Measurements from ENCODE around the gene STAB2. TPM values are rescaled to one million over a fixed set of nuclear protein-coding genes. Genes with fewer than 3 reads are reported as not detected.

The STAB2 gene
- total and polyA plus RNA-seq, 2 of the 4 experiments (the other 2 are of a cell fraction), result not detected

GRCh38 chr12:103673891-103674375 is 86.9 kb downstream of the STAB2 start:
- ATAC-seq (ENCODE audit: low read depth) (no peak), DNase-seq (no peak)
- no peak for TF ChIP-seq BHLHE40 (IDR thresholded peaks at IDR 0.05; ENCODE audit: low read depth, low read length)
- no peak for TF ChIP-seq ELK1 (IDR thresholded peaks at IDR 0.05; ENCODE audit: borderline replicate concordance, low read depth, low read length)
- TF ChIP-seq USF2 (IDR thresholded peaks at IDR 0.05; ENCODE audit: low read depth, low read length), result no peak
- no peak for TF ChIP-seq FOS (IDR thresholded peaks at IDR 0.05; ENCODE audit: low read depth, low read length)
- no peak for TF ChIP-seq SMC3 (IDR thresholded peaks at IDR 0.05; ENCODE audit: low read depth, low read length)
- no peak for TF ChIP-seq CTCF (conservative IDR thresholded peaks at IDR 0.05; ENCODE audit: low read depth, low read length)
- TF ChIP-seq MAFK (IDR thresholded peaks at IDR 0.05; ENCODE audit: low read depth, low read length), result no peak
- no peak for TF ChIP-seq MAZ (IDR thresholded peaks at IDR 0.05; ENCODE audit: borderline replicate concordance, low read depth, low read length)
- TF ChIP-seq POLR2A (IDR thresholded peaks at IDR 0.05; ENCODE audit: low read depth, low read length), result no peak
- TF ChIP-seq CHD1 (IDR thresholded peaks at IDR 0.05; ENCODE audit: low read depth, low read length), result no peak
- TF ChIP-seq NFE2L2 (IDR thresholded peaks at IDR 0.05; ENCODE audit: low read depth, low read length), result no peak
- TF ChIP-seq RFX5 (IDR thresholded peaks at IDR 0.05; ENCODE audit: low read depth, low read length), result no peak
- TF ChIP-seq MXI1 (IDR thresholded peaks at IDR 0.05; ENCODE audit: borderline replicate concordance, low read depth, low read length), result no peak
- no peak for TF ChIP-seq CEBPB (IDR thresholded peaks at IDR 0.05; ENCODE audit: low read depth, low read length)
- no peak for TF ChIP-seq RCOR1 (IDR thresholded peaks at IDR 0.05; ENCODE audit: insufficient replicate concordance, low read length)
- TF ChIP-seq RAD21 (IDR thresholded peaks at IDR 0.05; ENCODE audit: low read length), result no peak
- WGBS, 2 experiments (ENCODE audit: extremely low coverage in 2 of 2, insufficient read length in 1 of 2), result 68% methylated on average over 10 of the region's 10 CpGs; no CpG with 5 or more reads in 1 of the 2 experiments
- dilution Hi-C loops (cut with HindIII; ENCODE audit: low sequenced_read_pairs, unreplicated experiment) (no loop called here), intact Hi-C loops (cut with micrococcal nuclease) (no loop called here), in situ Hi-C loops (cut with MboI; ENCODE audit: low sequenced_read_pairs) (no loop called here)
- no peak overlapping the region for H3K4ac ChIP-seq (ENCODE audit: low read depth, low read length)
- POLR2A ChIA-PET (ENCODE audit: unreplicated experiment), result no interaction called here
- no peak overlapping the region for H4K91ac ChIP-seq (ENCODE audit: insufficient read depth, low read depth, low read length)
- no peak overlapping the region for H3K4me2 ChIP-seq (ENCODE audit: low read depth, low read length)
- no peaks in the 10 kb centered on the region for H4K20me1 ChIP-seq (ENCODE audit: insufficient read depth, low read length)
- CTCF ChIA-PET, result no interaction called here
- H3K9me3 ChIP-seq (ENCODE audit: control insufficient read depth, insufficient read depth, low read length), result no peaks in the 10 kb centered on the region
- BruUV-seq (replicated peaks), result no TSS peak
- no peak overlapping the region for H2AK5ac ChIP-seq (ENCODE audit: low read depth, low read length)
- no peak overlapping the region for H2BK5ac ChIP-seq (ENCODE audit: low read depth, low read length, poor library complexity, severe bottlenecking)
- no peak overlapping the region for H3K18ac ChIP-seq (ENCODE audit: low read depth, low read length)
- no peak overlapping the region for H3K27ac ChIP-seq (ENCODE audit: insufficient read depth, low read length)
- peaks cover 5% of the 10 kb centered on the region for H3K27me3 ChIP-seq (ENCODE audit: control insufficient read depth, insufficient read depth, low read length)
- H3K23ac ChIP-seq (ENCODE audit: low read depth, low read length), result no peak overlapping the region
- H4K5ac ChIP-seq (ENCODE audit: low read depth, low read length), result no peak overlapping the region
- no peak overlapping the region for H4K8ac ChIP-seq (ENCODE audit: low read depth in 2 of 2, low read length in 2 of 2)
- no peak overlapping the region for H3K56ac ChIP-seq (ENCODE audit: extremely low read depth, insufficient read depth, low read length)
- H2AFZ ChIP-seq (replicated peaks; ENCODE audit: low read length, poor library complexity), result no peak overlapping the region
- no peaks in the 10 kb centered on the region for H3K36me3 ChIP-seq (ENCODE audit: control insufficient read depth, insufficient read depth, low read length)
- no peaks in the 10 kb centered on the region for H3K9me1 ChIP-seq (ENCODE audit: insufficient read depth, low read length)
- no peak overlapping the region for H3K14ac ChIP-seq (replicated peaks; ENCODE audit: low read depth, low read length)
- H2BK120ac ChIP-seq (ENCODE audit: low read depth, low read length), result no peak overlapping the region
- H2AK9ac ChIP-seq (replicated peaks; ENCODE audit: low read depth, low read length, poor library complexity), result no peak overlapping the region
- H3K4me3 ChIP-seq (ENCODE audit: insufficient read depth, low read depth, low read length), result no peak overlapping the region
- no peak overlapping the region for H2BK15ac ChIP-seq (ENCODE audit: low read depth, low read length)
- no peak overlapping the region for H3K9ac ChIP-seq (ENCODE audit: low read depth, low read length)
- H2BK20ac ChIP-seq (ENCODE audit: low read depth, low read length), result no peak overlapping the region
- no peaks in the 10 kb centered on the region for H3K4me1 ChIP-seq (ENCODE audit: control insufficient read depth, insufficient read depth, low read length)
- H3K79me1 ChIP-seq (ENCODE audit: low read depth in 1 of 2, low read length in 2 of 2), result no peaks in the 10 kb centered on the region
